Measurements from ENCODE around the gene B3GNT8.

GRCh38 chr19:41395355-41395754 is 31.8 kb downstream of the B3GNT8 start:
- no peak for TF ChIP-seq CTCF (IDR thresholded peaks at IDR 0.05)
- no peak for TF ChIP-seq POLR2A (IDR thresholded peaks at IDR 0.05)

All from body of pancreas (tissue), 4 donors.